Ectodermal cell (in vitro differentiated cells): ENCODE data around the gene SORL1-AS1.
"Not testable (repeated sequence)": the region's sequence is repeated elsewhere in the genome, so short reads cannot be mapped to it uniquely, and the experiment has no call there.

Experiments
- H3K27ac ChIP-seq: 2 replicates; pipeline ENCODE4 v1.7.0; 2013; ENCODE audit warnings: mild to moderate bottlenecking, low read depth, low read length; ENCODE audit not compliant: insufficient read depth, poor library complexity, severe bottlenecking
- H3K27me3 ChIP-seq: 2 replicates; pipeline ENCODE4 v1.7.0; 2013; ENCODE audit warnings: mild to moderate bottlenecking, low read length; ENCODE audit not compliant: insufficient read depth, control insufficient read depth, poor library complexity, severe bottlenecking
- H3K36me3 ChIP-seq: one replicate; pipeline ENCODE4 v1.7.0; 2013; ENCODE audit warnings: low read length; ENCODE audit not compliant: control insufficient read depth, insufficient read depth
- H3K4me1 ChIP-seq: one replicate; pipeline ENCODE4 v1.7.0; 2013; ENCODE audit warnings: low read length; ENCODE audit not compliant: control insufficient read depth, insufficient read depth
- H3K4me3 ChIP-seq: 2 replicates; pipeline ENCODE4 v1.7.0; 2013; ENCODE audit warnings: low read depth, low read length, control low read depth; ENCODE audit not compliant: insufficient read depth
- H3K9me3 ChIP-seq: 2 replicates; pipeline ENCODE4 v1.7.0; 2013; ENCODE audit warnings: mild to moderate bottlenecking, low read length, moderate library complexity; ENCODE audit not compliant: control insufficient read depth
- WGBS, 2 experiments: methylation state at CpG; one replicate each; pipeline ENCODE4 v1.1.7; 2013; ENCODE audit warnings: missing lambda C conversion rate in 2 of 2; 5-methylcytosine and 5-hydroxymethylcytosine counted together

Gene SORL1-AS1

DNA sequence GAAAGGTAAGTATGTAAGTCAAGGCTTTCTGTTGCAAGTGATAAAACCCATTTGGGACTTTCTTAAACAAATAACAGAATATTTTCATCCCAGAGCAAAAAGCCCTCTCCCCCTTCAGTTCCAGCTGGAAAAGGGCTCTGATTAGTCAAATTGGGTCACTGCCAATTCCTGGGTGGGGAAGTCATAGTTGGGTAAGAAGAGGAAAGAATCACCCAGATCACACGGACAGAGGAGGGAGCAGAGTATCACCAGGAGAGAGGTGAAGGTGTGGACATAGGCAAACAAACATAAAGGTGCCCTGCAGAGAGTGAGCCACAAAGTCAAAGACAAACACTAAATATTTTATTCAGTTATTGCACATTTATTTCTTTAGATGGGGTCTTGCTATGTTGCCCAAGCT is 36.9 kb downstream of the SORL1-AS1 start:
- Histone ChIP-seq H3K9me3 (no peaks in the 10 kb centered on the region), H3K36me3 (no peaks in the 10 kb centered on the region), H3K4me3 (no peak overlapping the region), H3K27ac (no peak overlapping the region), H3K27me3 (no peaks in the 10 kb centered on the region), H3K4me1 (no peaks in the 10 kb centered on the region)
- 0 to 3% methylated on average over 1 of the region's 1 CpG for WGBS, 2 experiments

DNA sequence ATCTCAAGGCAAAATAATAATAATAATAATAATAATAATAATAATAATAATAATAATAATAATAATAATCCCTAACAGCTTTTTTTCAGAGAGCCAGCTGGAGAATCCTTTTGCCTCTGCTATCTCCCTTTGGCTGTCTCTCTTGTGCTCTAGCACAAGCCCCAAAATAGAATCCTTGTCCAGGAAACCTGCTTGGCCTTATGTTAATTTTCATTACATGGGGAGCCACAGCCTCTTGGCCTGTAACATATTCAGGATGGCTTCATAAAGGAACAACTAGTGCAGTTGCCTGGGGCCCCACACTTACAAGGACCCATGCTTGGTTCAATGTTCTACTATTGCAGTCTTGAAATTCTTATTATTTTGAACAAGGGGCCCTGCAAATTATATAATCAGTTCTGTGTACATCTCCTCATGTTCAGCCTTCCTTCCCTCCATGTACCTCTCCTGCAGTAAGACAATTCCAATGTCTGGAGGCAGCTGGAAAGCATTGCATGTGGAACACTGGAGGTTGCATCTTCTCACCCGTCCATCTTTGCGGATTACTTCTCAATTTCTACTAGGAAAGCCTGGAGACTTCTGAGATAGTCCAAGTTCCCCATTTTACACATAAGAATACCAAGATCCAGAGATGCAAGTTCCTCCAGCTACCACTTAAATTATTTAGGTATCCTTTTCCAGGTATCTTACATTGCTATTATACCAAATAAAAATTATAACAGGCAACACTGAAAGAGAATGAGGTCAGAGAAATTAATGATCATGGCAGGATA is 38.4 kb downstream of the SORL1-AS1 start:
- no peak overlapping the region for H3K4me3 ChIP-seq
- no peaks in the 10 kb centered on the region for H3K4me1 ChIP-seq
- H3K36me3 ChIP-seq: no peaks in the 10 kb centered on the region
- no peaks in the 10 kb centered on the region for H3K9me3 ChIP-seq
- H3K27ac ChIP-seq: no peak overlapping the region
- H3K27me3 ChIP-seq: no peaks in the 10 kb centered on the region
- 89 to 91% methylated on average over 2 of the region's 2 CpGs for WGBS, 2 experiments

DNA sequence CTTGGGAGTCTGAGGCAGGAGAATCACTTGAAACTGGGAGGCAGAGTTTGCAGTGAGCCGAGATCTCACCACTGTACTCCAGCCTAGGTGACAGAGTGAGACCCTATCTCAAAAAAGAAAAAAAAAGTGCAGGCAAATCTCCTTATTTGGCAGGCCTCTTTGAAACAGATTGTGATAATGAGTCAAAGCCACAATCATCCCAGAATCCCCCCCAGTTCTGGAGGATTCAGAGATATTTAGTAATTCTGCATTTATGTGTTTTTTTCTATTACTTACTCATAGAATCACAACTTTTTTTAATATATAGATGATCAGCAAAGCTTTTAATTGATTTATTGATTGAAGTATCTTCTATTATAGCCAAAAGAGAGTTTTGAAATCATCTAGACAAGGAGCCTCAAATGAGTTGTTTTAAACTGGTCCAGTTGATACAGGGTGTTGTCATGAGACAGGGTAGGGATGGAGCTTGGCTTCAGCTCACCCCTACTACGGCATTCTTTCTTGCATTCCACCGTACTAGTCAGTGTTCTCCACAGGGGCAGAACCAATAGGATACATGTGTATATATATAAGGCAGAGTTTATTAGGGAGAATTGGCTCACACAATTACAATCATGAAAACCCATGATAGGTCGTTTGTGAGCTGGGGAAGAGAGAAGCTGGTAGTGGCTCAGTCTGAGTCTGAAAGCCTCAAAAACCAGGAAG is 39.9 kb downstream of the SORL1-AS1 start:
- H3K9me3 ChIP-seq: no peaks in the 10 kb centered on the region
- H3K36me3 ChIP-seq: no peaks in the 10 kb centered on the region
- WGBS, 2 experiments: 92 to 96% methylated on average over 3 to 4 of the region's 4 CpGs
- H3K27me3 ChIP-seq: no peaks in the 10 kb centered on the region
- no peak overlapping the region for H3K27ac ChIP-seq
- H3K4me1 ChIP-seq: no peaks in the 10 kb centered on the region
- H3K4me3 ChIP-seq: no peak overlapping the region

DNA sequence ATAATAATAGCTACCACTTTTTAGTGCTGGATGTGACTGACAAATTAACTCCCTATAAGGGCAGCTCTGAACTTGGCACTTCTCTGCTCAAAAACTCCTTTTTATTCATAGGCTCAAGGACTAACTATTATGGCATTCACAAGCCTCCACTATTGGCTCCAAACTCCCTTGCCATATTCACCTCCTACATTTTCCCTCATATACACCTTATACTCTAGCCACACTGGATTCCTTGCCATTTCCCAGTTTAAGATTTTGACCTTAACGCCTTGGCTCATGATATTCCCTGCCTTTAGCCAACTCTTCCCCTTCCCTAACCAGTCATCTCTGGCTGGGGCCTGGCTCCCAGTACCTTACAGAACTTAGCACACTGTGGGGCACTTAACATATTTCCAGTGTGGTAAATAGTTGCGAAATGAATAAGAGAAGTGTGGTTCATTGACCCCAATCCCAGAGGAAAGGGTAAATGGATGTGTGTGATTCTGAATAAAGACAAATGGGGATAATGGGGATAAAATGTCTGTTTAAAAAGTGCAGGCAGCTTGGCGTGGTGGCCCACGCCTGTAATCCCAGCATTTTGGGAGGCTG is 40.7 kb downstream of the SORL1-AS1 start:
- Histone ChIP-seq H3K27me3 (no peaks in the 10 kb centered on the region), H3K27ac (no peak overlapping the region), H3K9me3 (no peaks in the 10 kb centered on the region), H3K4me3 (no peak overlapping the region), H3K36me3 (no peaks in the 10 kb centered on the region), H3K4me1 (no peaks in the 10 kb centered on the region)
- 95 to 97% methylated on average over 4 of the region's 4 CpGs for WGBS, 2 experiments

DNA sequence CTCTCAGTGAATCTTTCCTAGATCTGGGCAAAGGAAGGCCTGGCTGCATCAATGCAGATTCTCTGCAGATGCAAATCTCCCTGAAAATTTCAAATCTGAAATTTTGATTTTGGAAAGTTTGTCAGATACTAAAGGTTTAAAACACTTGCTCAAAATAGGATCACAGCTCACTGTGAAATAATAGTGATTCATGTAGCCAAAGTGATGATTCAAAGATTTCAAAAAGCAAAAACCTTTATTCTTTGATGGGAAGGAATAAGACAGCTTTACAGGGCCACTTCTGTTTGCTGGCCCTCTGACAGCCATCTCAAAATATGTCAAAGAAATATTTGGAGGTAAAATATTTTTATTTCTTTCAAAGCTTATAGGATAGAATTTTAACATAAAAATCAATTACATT is 41.4 kb downstream of the SORL1-AS1 start:
- not testable (repeated sequence) for H3K27me3 ChIP-seq, H3K4me1 ChIP-seq, H3K9me3 ChIP-seq

DNA sequence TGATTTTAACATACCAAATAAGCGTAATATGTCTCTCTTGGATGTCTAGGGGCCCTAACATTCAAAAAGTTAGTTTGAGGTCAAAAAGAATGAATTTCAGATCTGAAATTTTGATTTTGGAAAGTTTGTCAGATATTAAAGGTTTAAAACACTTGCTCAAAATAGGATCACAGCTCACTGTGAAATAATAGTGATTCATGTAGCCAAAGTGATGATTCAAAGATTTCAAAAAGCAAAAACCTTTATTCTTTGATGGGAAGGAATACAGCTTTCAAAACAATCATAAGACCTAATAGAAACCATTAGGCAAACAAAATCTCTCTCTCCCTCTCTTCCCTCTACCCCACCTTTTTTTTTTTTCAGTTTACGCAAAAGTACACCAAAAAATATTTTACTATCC is 42.7 kb downstream of the SORL1-AS1 start:
- H3K27me3 ChIP-seq, H3K4me1 ChIP-seq: not testable (repeated sequence)
- 94 to 97% methylated on average over 2 of the region's 2 CpGs for WGBS, 2 experiments

More for the DNA sequence above, 41.4 kb downstream of the SORL1-AS1 start:
- not testable (repeated sequence) for H3K27ac ChIP-seq, H3K4me3 ChIP-seq, H3K36me3 ChIP-seq

DNA sequence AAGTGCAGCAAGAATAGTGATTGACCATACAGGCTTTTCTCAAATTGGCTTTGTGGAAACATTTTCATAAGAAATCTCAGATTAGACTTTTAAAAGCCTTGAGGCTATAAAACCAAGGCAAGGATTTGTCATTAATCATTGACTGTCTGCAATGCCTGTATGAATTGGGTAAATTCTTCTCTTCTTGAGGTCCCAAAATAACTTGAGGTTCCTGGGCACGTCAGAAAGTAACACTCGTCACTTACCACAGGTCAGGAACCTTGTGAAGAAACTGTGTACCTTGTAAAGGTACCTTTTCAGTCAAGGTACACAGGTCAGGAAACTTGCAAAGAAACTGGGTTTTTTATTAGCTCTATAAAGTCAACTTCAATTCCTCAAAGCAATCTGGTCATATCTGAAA is 43.9 kb downstream of the SORL1-AS1 start:
- Histone ChIP-seq H3K9me3 (no peaks in the 10 kb centered on the region), H3K4me1 (no peaks in the 10 kb centered on the region), H3K36me3 (no peaks in the 10 kb centered on the region), H3K4me3 (no peak overlapping the region), H3K27ac (no peak overlapping the region), H3K27me3 (no peaks in the 10 kb centered on the region)
- 88 to 96% methylated on average over 2 of the region's 2 CpGs for WGBS, 2 experiments

More for the DNA sequence above, 42.7 kb downstream of the SORL1-AS1 start:
- not testable (repeated sequence) for H3K27ac ChIP-seq, H3K9me3 ChIP-seq, H3K36me3 ChIP-seq, H3K4me3 ChIP-seq

DNA sequence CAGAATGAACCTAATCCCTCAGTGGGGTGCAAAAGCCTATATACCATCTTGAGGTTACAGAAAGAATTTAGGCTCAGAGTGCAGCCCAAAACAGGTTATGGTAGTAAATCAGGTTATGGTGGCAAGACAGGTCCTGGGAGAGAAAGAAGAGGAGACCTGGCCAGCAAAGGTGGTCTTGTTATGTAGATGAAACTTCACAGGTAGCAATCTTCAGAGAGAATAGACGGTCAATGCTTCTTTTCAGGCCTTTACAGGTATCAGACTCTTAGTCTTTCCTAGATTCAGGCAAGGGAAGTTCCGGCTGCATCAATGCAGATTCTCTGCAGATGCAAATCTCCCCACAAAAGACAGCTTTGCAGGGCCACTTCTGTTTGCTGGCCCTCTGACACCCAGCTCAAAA is 46.5 kb downstream of the SORL1-AS1 start:
- whole genome bisulfite sequencing, 2 experiments: 22 to 25% methylated on average over 2 of the region's 2 CpGs
- no peaks in the 10 kb centered on the region for H3K36me3 ChIP-seq
- H3K4me3 ChIP-seq: no peak overlapping the region
- no peaks in the 10 kb centered on the region for H3K27me3 ChIP-seq
- H3K9me3 ChIP-seq: no peaks in the 10 kb centered on the region
- no peak overlapping the region for H3K27ac ChIP-seq
- no peaks in the 10 kb centered on the region for H3K4me1 ChIP-seq

DNA sequence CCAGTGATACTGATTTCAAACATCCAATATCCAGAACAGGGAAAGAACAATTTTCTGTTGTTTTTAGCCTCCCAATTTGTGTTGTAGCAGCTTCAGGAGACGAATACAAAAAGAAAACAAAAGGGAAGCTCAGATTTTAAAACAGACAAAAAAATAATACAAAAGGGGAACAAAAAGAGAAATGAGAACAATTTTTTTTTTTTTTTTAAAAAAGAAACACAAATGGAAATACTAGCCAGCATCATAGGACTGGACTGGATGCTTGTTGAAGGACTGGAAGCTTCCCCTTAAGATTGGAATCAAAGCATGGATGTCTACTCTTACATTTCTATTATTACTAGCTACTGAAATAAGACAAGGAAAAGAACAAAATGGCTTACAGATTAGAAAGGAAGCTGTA is 47.1 kb downstream of the SORL1-AS1 start:
- 67 to 100% methylated on average over 1 of the region's 1 CpG for WGBS, 2 experiments
- no peaks in the 10 kb centered on the region for H3K27me3 ChIP-seq
- no peaks in the 10 kb centered on the region for H3K36me3 ChIP-seq
- H3K4me3 ChIP-seq: no peak overlapping the region
- H3K9me3 ChIP-seq: no peaks in the 10 kb centered on the region
- no peaks in the 10 kb centered on the region for H3K4me1 ChIP-seq
- H3K27ac ChIP-seq: no peak overlapping the region

DNA sequence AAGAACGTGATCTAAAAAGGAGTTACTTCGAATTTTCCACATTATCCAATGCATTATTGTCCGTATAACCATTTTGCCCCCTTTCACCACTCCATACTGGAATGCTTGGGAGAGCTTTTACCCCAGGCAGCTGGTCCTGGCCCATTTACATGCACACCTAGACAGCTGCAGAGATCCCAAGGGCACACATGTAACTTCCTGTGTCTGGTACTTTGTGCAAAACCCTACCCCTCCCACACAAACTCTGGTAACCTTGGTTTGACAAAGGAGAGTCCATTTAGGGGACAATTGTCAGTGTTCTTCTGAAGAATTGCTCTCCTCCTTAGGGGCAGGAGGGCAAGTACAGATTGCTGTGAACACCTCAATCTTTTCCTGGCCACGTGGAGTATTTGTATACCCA is 58.0 kb downstream of the SORL1-AS1 start:
- WGBS, 2 experiments: 91 to 93% methylated on average over 4 of the region's 4 CpGs
- H3K9me3 ChIP-seq: no peaks in the 10 kb centered on the region
- H3K36me3 ChIP-seq: no peaks in the 10 kb centered on the region
- no peaks in the 10 kb centered on the region for H3K27me3 ChIP-seq
- H3K27ac ChIP-seq: no peak overlapping the region
- H3K4me3 ChIP-seq: no peak overlapping the region
- H3K4me1 ChIP-seq: peaks cover 6% of the 10 kb centered on the region
